ENCODE data around the gene A4GALT.

GRCh38 chr22:42664976-42665831, 55.5 kb downstream of the A4GALT start:
- no peak for TF ChIP-seq BHLHE40 (IDR thresholded peaks at IDR 0.05; ENCODE audit: borderline replicate concordance)
- TF ChIP-seq TARDBP (IDR thresholded peaks at IDR 0.05): no peak
- TF ChIP-seq CTBP1 (IDR thresholded peaks at IDR 0.05; ENCODE audit: borderline replicate concordance): no peak
- no peak for TF ChIP-seq ARNT (IDR thresholded peaks at IDR 0.05)
- TF ChIP-seq FOXA1 (IDR thresholded peaks at IDR 0.05): no peak
- no peak for TF ChIP-seq PKNOX1 (IDR thresholded peaks at IDR 0.05)
- no peak for TF ChIP-seq ZNF384 (IDR thresholded peaks at IDR 0.05)
- TF ChIP-seq NFRKB (IDR thresholded peaks at IDR 0.05): no peak
- TF ChIP-seq HDGF (IDR thresholded peaks at IDR 0.05; ENCODE audit: borderline replicate concordance): no peak
- no peak for TF ChIP-seq SUZ12 (IDR thresholded peaks at IDR 0.05)
- TF ChIP-seq FOXM1 (IDR thresholded peaks at IDR 0.05; ENCODE audit: borderline replicate concordance): no peak

Data from HEK293T (cell line).